Measurements from ENCODE around the gene EIF3L. TPM values are rescaled to one million over a fixed set of nuclear protein-coding genes. Genes with fewer than 3 reads are reported as not detected.

The EIF3L gene
- total RNA-seq, 4 donors from 2014 or later = 379 to 589 (median 576) TPM

DNA sequence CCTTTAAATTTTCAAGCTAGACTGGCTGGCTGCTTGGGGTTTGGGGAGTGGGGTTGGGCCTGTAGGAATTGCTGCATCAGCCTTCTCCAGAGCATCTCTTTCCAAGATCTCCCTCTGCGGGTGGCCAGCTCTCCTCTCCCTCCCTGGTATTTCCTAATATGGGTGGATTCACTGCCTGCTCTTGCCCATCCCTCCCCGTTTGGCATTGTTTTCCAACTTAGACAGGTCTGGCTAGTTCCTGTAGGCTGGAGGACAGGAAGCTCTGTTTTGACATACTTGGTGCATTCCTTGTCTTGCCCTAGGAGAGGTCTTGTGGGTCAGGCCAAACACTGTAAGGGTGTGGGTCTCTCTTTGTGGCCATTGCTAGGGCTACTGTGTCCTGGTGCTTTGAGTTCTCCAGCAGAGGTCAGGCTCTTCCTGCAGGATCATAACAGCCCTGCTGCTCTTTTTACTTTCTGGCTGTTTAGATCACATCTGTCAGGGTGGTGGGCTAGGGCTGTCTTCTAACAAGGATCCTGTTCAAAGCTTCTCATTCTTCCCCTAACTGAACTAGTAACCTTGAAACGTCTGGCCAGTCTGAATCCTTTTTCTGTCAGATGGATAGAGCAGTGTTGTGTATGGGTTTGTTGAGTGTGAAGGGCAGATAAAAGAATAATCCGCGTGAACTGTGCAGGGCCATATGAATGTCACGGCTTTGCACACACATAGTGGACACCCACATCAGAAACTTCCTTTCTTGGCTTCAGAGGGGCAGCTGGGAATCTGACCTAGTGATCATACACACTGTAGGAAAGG is 38.6 kb downstream of the EIF3L start:
- WGBS = 45% methylated on average over 6 of the region's 6 CpGs
- Histone ChIP-seq H3K4me3 (no peak overlapping the region), H3K9me3 (no peaks in the 10 kb centered on the region), H3K4me1 (peaks cover 30% of the 10 kb centered on the region), H3K27me3 (no peaks in the 10 kb centered on the region), H3K27ac (peak overlapping the region; percentile 79), H3K36me3 (peaks cover 50% of the 10 kb centered on the region)
- no peak for DNase-seq (ENCODE audit: low spot score in 2 of 2)
- no peak for TF ChIP-seq POLR2A (IDR thresholded peaks at IDR 0.05)
- TF ChIP-seq, protein P1, sequence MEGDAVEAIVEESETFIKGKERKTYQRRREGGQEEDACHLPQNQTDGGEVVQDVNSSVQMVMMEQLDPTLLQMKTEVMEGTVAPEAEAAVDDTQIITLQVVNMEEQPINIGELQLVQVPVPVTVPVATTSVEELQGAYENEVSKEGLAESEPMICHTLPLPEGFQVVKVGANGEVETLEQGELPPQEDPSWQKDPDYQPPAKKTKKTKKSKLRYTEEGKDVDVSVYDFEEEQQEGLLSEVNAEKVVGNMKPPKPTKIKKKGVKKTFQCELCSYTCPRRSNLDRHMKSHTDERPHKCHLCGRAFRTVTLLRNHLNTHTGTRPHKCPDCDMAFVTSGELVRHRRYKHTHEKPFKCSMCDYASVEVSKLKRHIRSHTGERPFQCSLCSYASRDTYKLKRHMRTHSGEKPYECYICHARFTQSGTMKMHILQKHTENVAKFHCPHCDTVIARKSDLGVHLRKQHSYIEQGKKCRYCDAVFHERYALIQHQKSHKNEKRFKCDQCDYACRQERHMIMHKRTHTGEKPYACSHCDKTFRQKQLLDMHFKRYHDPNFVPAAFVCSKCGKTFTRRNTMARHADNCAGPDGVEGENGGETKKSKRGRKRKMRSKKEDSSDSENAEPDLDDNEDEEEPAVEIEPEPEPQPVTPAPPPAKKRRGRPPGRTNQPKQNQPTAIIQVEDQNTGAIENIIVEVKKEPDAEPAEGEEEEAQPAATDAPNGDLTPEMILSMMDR (IDR thresholded peaks at IDR 0.05) = peak; percentile 15 to 49
- TF ChIP-seq POLR2AphosphoS5 (IDR thresholded peaks at IDR 0.05) = peak; percentile 28 to 76 (median 50)
- TF ChIP-seq EP300 (IDR thresholded peaks at IDR 0.05) = no peak

DNA sequence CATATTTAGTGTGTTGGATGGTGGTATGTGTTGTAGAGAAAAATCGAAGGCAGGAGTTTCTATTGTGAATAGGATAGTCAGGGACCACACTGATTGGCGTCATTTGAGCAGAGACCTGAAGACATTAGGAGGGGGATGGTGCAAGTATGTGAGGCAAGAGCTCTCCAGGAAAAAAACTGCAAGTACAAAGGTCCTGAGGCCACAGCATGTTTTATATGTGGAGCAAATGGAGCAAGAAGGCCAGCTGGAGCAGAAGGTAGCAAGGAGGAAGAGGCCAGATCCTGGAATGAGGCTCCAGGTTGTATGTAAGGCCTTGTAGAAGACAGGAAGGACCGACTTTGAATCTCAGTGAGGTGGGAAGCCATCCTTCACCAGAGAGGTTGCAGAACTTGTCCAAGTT is 42.7 kb downstream of the EIF3L start:
- peaks cover 64% of the 10 kb centered on the region for H3K4me1 ChIP-seq
- no peak overlapping the region for H3K27ac ChIP-seq
- 84% methylated on average over 3 of the region's 3 CpGs for WGBS
- no peak overlapping the region for H3K4me3 ChIP-seq
- H3K36me3 ChIP-seq = peaks cover 35% of the 10 kb centered on the region
- no peak for TF ChIP-seq POLR2AphosphoS5 (IDR thresholded peaks at IDR 0.05)
- no peak for TF ChIP-seq EP300 (IDR thresholded peaks at IDR 0.05)
- no peak for TF ChIP-seq POLR2A (IDR thresholded peaks at IDR 0.05)
- no peaks in the 10 kb centered on the region for H3K9me3 ChIP-seq
- no peak for DNase-seq (ENCODE audit: low spot score in 2 of 2)
- H3K27me3 ChIP-seq = no peaks in the 10 kb centered on the region

DNA sequence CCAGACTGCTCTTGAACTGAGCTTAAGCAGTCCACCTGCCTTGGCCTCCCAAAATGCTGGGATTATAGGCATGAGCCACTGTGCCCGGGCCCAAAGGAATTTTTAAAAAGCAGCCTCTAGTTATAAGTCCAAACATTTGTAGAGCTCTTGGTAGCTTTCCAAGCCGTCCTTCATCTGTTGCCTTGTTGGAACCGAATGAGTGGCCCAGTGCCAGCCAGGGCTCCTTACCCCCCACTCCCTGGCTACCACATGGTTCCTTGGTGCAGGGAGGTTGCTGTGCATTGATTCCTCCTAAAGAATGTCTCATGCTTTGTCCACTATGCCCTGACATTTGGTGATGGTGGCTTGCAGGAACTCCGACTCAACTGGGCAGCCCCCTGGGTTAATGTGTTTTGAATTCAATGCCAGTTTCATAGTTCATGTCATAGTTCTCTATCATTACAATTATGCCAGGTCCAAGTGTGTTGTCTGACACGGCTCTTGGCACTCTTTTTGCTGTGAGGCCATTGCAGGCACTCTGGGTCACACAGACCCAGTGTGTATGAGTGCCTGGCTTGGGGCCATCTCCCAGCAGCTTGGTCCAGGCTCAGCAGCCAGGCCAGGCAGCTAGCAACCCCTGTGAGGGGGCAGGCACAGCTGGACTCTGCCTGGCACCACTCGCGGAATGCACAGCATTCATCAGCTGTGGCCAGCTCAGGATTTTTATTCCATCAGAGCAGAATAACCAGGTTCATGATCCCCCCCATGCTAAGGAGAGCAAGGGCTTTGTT is 43.5 kb downstream of the EIF3L start:
- TF ChIP-seq EP300 (IDR thresholded peaks at IDR 0.05) (no peak), POLR2A (IDR thresholded peaks at IDR 0.05) (no peak), POLR2AphosphoS5 (IDR thresholded peaks at IDR 0.05) (no peak)
- TF ChIP-seq, protein P1 (IDR thresholded peaks at IDR 0.05) = no peak
- Histone ChIP-seq H3K27ac (peak overlapping the region; percentile 82), H3K27me3 (no peaks in the 10 kb centered on the region), H3K9me3 (no peaks in the 10 kb centered on the region), H3K4me3 (no peak overlapping the region), H3K4me1 (peaks cover 64% of the 10 kb centered on the region), H3K36me3 (peaks cover 32% of the 10 kb centered on the region)
- DNase-seq (ENCODE audit: low spot score in 2 of 2) = no peak
- WGBS = 40% methylated on average over 7 of the region's 7 CpGs

DNA sequence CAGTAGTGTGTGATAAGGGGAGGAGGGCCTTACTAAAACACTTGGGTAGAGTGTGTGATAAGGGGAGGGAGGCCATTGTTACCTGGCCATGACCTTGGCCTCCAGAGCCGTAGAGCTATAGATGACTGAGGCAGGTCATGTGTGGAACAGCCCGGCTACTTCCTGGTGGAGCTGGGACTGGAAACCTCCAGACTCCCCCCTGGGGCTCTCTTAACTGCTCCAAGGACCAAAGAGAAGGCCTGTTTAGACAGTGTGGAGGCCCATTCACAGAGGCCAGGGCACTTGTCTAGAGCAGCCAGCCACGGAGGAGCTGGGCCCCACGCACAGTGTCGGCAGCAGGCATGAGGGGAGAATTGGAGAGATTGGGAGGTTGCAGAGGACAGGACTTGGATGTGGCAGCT is 44.4 kb downstream of the EIF3L start:
- no peak for DNase-seq (ENCODE audit: low spot score in 2 of 2)
- H3K27ac ChIP-seq = peak overlapping the region; percentile 82
- H3K27me3 ChIP-seq = no peaks in the 10 kb centered on the region
- TF ChIP-seq POLR2AphosphoS5 (IDR thresholded peaks at IDR 0.05) = no peak
- TF ChIP-seq POLR2A (IDR thresholded peaks at IDR 0.05) = no peak
- no peak for TF ChIP-seq EP300 (IDR thresholded peaks at IDR 0.05)
- TF ChIP-seq, protein P1 (IDR thresholded peaks at IDR 0.05) = no peak
- 70% methylated on average over 5 of the region's 5 CpGs for WGBS
- H3K36me3 ChIP-seq = peaks cover 28% of the 10 kb centered on the region
- H3K9me3 ChIP-seq = no peaks in the 10 kb centered on the region
- H3K4me1 ChIP-seq = peaks cover 64% of the 10 kb centered on the region
- no peak overlapping the region for H3K4me3 ChIP-seq

DNA sequence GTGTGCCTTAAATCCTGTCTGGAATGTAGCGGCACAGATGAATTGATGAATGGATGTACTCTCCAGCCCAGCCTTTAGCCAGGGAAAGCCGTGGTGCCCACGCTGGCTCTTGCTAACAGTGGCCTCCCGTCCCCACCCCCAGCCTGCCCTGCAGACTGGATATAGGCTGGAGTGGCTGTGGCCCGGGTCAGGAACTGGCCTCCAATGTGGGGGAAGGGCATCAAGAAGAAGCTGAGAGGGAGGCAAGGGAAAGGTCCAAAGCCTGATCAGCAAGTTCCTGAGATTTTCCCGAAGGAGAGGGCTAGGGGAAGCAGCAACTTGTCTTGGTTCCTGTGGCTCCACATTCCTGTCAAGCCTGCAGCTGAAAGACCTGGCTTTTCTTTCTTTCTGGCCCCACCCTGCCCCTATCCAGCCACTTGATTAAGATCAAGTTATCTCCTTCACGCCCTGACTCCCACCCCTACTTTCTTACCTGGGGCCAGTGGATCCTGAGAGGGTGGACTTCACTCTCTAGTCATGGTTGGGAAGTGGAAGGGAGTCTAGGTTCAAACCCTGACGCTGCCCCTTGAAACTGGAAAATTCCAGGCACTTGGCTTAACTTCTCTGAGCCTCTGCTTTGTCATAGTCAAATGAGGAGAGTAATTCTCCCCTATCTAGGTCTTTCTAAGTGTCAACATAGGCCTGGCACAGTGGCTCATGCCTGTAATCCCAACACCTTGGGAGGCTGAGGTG is 45.9 kb downstream of the EIF3L start:
- Histone ChIP-seq H3K27ac (peak overlapping the region; percentile 82), H3K4me1 (peaks cover 74% of the 10 kb centered on the region), H3K9me3 (no peaks in the 10 kb centered on the region), H3K4me3 (no peak overlapping the region), H3K36me3 (peaks cover 12% of the 10 kb centered on the region), H3K27me3 (no peaks in the 10 kb centered on the region)
- no peak for DNase-seq (ENCODE audit: low spot score in 2 of 2)
- 45% methylated on average over 8 of the region's 8 CpGs for WGBS
- TF ChIP-seq POLR2A (IDR thresholded peaks at IDR 0.05) = no peak
- no peak for TF ChIP-seq POLR2AphosphoS5 (IDR thresholded peaks at IDR 0.05)
- no peak for TF ChIP-seq EP300 (IDR thresholded peaks at IDR 0.05)
- TF ChIP-seq, protein P1 (IDR thresholded peaks at IDR 0.05) = no peak

Measured in suprapubic skin (tissue), 4 donors.